GM23338 (cell line): ENCODE results near the gene PPP1R37.

Experiments
- CTCF ChIP-seq, 2 experiments: fragments of 200-600 bp in 1 of 2; sonication (generic) in 1 of 2; conservative IDR thresholded peaks; 2 replicates each; pipeline versions ENCODE4 v1.5.1 to v1.6.1; 2016 to 2017; ENCODE audit warnings: antibody characterized with exemption in 2 of 2, low read depth in 2 of 2, mild to moderate bottlenecking in 2 of 2, moderate library complexity in 1 of 2
- ETS1 ChIP-seq: IDR thresholded peaks from 2 replicates; pipeline ENCODE4 v1.6.1; 2016; ENCODE audit warnings: antibody characterized with exemption
- EZH2 ChIP-seq: fragments of 200-600 bp; sonication (generic); IDR thresholded peaks from one replicate; pipeline ENCODE4 v1.8.0; 2017; ENCODE audit warnings: antibody characterized with exemption, mild to moderate bottlenecking, low read depth; ENCODE audit not compliant: unreplicated experiment
- ZNF331 ChIP-seq: fragments of 250-450 bp; sonication (Bioruptor Pico); IDR thresholded peaks from 2 replicates; pipeline ENCODE4 v1.5.0; 2020; ENCODE audit warnings: low read depth, mild to moderate bottlenecking, moderate library complexity

GRCh38 chr19:45124021-45124420 is 31.0 kb downstream of the PPP1R37 start:
- TF ChIP-seq ETS1 (no peak), CTCF (conservative IDR thresholded peaks at IDR 0.05; ENCODE audit: low read depth in 2 of 2) (no peak), ZNF331 (CRISPR knock-in tag) (no peak), EZH2 (no peak)
